ENCODE measurements around the gene MAGT1.
"Not testable (repeated sequence)": the region's sequence is repeated elsewhere in the genome, so short reads cannot be mapped to it uniquely, and the experiment has no call there.

Gene MAGT1

GRCh38 chrX:77894921-77895886 lies at the start of gene MAGT1:
Gene MAGT1, minus strand, starts transcription at chrX:77895435. Its CDS starts 25 bp downstream, at chrX:77895410.
- peak; percentile 94 for DNase-seq (ENCODE audit: low spot score)

DNA sequence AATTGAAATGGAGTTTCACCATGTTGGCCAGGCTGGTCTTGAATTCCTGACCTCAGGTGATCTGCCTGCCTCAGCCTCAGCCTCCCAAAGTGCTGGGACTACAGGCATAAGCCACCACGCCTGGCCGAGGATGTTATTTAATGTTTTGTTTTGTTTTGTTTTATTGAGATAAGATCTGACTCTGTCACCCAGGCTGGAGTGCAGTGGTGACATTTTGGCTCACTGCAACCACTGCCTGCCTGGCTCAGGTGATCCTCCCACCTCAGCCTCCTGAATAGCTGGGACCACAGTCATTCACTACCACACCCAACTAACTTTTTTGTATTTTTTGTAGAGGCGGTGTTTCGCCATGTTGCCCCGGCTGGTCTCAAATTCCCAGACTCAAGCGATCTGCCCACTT lies 49.8 kb upstream of the MAGT1 start:
- DNase-seq (ENCODE audit: low spot score), result not testable (repeated sequence)

GRCh38 chrX:77938083-77938680 lies 42.9 kb upstream of the MAGT1 start:
- no peak for DNase-seq (ENCODE audit: low spot score)

GRCh38 chrX:77937291-77937690 lies 42.1 kb upstream of the MAGT1 start:
- no peak for DNase-seq (ENCODE audit: low spot score)

GRCh38 chrX:77936299-77936698 lies 41.1 kb upstream of the MAGT1 start:
- DNase-seq (ENCODE audit: low spot score), result no peak

- DNase-seq (ENCODE audit: low spot score), result no peak
Observed at GRCh38 chrX:77935886-77936285, 40.7 kb upstream of the MAGT1 start.

DNA sequence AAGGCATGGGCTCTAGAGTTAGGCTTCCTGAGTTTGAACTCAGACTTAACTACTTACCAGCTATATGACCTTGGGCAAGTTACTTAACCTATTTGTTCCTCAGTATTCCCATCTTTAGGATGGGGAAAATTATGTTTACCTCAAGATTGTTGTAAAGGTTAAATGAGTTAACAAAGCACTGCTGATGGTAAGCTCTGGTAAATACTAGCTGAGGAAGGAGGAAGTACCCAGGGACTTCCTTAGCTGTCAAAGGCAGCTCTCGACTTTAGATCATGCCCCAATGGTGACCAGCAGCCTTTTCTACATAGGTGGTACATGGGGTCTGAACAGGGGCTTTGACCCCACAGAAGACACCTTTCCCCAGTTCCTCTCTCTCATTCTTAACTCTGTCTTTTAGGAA lies 35.3 kb upstream of the MAGT1 start:
- no peak for DNase-seq (ENCODE audit: low spot score)

GRCh38 chrX:77925764-77926163 lies 30.5 kb upstream of the MAGT1 start:
- no peak for DNase-seq (ENCODE audit: low spot score)

DNA sequence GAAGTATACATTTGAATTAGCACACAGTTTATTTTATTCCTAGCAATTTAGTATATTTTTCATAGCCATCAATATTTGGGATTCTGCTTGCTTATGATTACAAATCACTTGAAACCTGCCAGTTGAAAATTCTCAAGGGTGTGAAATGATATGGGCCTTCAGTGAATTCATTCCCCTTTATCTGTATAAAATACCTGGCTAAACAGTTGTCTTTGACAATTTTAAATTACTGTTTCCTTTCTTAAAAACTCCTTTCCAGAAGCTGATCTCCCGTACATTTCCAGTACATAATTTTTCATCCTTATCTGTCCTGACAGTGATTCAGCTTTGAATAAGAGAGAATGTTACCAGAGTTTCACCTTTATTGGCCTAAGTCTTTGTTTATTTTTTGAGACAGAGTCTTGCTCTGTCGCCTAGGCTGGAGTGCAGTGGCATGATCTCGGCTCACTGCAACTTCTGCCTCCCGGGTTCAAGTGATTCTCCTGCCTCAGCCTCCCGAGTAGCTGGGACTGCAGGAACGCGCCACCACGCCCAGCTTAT lies 29.2 kb upstream of the MAGT1 start:
- DNase-seq (ENCODE audit: low spot score), result no peak

- no peak for DNase-seq (ENCODE audit: low spot score)
Observed at GRCh38 chrX:77922787-77923186, 27.6 kb upstream of the MAGT1 start.

- not testable (repeated sequence) for DNase-seq (ENCODE audit: low spot score)
Observed at GRCh38 chrX:77919370-77919769, 24.1 kb upstream of the MAGT1 start.

DNA sequence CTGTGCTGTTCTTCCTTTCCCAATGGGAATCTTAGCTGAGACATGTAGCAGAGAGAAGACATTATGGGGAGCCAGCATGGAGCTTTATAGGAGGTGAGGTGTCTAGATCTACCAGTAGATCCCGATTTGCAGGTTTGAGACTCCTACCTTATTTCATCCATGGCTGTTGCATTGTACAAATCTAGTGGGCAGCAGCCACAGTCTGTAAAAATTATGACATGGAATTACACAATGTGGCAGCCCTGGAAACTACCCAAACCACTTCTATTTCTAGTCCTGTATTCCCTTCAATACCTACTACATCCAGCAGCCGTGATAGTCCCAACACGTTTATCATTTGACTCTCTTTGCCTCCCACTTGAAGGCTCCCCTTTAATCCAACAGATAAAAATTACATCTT lies 23.3 kb upstream of the MAGT1 start:
- no peak for DNase-seq (ENCODE audit: low spot score)

DNA sequence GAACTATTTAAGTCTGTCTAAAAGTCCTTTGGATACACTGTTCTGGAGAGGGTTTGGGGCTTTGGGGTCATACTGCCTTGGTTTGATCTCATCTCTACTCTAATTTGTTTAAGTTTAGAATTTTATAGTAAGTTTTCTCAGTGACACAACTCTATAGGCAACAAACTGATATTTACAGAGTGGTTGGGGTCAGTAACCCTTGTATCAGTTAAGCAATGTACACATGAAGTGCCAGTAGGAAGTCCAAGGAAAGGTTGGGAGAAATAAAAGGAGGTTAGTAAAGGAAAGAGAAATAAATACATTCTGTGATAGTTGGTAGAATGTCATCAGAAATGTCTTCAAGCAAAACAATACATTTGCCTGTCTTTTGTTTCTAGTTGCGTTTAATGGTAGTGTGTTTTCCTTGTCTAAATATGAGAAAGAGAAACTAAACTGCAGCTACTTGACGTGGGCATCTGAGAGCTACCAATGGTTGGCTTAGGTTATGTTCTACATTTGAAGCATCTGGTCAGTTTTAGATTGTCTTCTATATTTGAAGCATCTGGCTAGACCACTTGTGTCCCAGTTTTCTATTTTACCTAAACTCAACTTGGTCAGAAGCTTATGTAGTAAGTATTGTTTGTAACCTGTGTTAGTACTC lies 22.2 kb upstream of the MAGT1 start:
- DNase-seq (ENCODE audit: low spot score), result no peak

DNA sequence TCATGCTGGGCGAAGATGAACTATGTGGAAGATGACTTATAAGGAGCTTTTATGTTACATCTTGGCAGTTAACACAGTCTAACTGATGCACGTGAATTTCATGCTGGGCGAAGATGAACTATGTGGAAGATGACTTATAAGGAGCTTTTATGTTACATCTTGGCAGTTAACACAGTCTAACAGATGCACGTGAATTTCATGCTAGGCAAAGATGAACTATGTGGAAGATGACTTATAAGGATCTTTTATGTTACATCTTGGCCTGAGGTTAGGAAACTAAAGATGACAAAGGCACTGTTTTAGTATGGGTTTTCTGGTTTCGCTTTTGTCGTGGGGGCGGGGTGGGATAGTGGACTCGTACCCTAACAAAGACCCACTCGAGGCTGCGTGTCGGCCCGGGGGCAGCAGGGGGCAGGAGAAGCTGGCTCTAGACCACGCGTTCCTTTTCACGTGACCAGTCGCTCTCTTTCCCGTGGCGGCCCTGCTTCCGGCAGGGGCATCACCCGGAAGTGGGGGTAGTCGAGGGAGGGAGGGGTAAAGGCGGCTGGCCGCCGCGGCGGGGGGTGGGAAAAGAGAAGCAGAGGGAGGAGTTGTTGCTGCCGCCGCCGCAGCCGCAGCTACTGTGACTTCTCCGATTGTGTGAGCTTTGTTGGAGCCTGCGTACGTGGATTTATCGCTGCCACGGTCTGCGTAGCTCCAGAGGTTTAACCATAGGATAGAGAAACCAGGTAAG lies 15.0 kb upstream of the MAGT1 start, which contains the start of gene ATP7A:
ATP7A (plus strand) TSS at position 586 of the 733 bp plus-strand sequence. CDS start 60,949 bp downstream, outside the sequence.
- DNase-seq (ENCODE audit: low spot score), result peak; percentile 83

- no peak for DNase-seq (ENCODE audit: low spot score)
Observed at GRCh38 chrX:77901506-77901905, 6.3 kb upstream of the MAGT1 start.

DNA sequence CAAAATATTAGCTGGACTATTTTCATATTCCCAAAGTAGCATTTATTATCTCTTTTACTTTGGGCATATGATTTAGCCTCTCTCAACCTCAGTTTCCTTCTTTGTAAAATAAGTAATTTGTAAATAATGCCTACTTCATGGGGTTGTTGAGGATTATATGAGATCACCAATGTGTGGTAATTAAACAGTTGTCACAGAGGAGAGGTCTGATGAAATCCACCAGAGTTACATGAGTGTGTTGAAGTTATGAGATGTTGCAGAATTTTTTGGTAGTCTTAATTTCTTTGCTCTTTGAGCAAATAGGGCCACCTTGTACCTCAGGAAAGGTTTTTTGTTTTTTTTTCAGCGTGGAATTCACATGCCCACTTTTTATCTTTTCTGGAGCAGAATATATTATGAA lies 5.5 kb upstream of the MAGT1 start:
- no peak for DNase-seq (ENCODE audit: low spot score)

GRCh38 chrX:77899081-77899828 lies 4.0 kb upstream of the MAGT1 start, which contains the start of gene COX7B:
Gene COX7B, plus strand, starts transcription at chrX:77899468. Its CDS starts 86 bp downstream, at chrX:77899554.
- DNase-seq (ENCODE audit: low spot score), result peak; percentile 96

GRCh38 chrX:77893713-77894112 lies 1.5 kb downstream of the MAGT1 start:
- DNase-seq (ENCODE audit: low spot score), result no peak

DNA sequence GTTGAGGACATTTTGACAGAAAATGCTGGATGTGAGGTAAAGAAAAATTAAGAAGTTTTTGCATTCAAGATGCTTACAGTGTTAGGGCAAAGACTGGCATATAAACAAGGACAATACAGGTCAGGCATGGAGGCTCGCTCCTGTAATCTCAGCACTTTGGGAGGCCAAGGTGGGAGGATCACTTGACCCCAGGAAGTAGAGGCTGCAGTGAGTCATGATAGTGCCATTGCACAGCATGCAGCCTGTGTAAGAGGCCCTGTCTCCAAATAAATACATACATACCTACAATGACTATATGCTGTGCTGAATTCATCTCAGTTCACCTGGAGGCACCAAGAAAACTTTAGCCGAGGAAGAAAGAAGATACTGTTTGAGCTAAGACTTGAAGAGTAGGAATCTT lies 2.3 kb downstream of the MAGT1 start:
- no peak for DNase-seq (ENCODE audit: low spot score)

GRCh38 chrX:77881418-77881817 lies 13.8 kb downstream of the MAGT1 start:
- not testable (repeated sequence) for DNase-seq (ENCODE audit: low spot score)

GRCh38 chrX:77875372-77875771 lies 19.9 kb downstream of the MAGT1 start:
- no peak for DNase-seq (ENCODE audit: low spot score)
